HG02970 (cell line): ENCODE measurements around the gene GPC3.
"Not testable (repeated sequence)": the region's sequence is repeated elsewhere in the genome, so short reads cannot be mapped to it uniquely, and the experiment has no call there.

Experiments used
- ATAC-seq: cut with Tn5 transposase; IDR thresholded peaks from one replicate; pipeline ENCODE4 v1.9.1; 2021; ENCODE audit warnings: mild to moderate bottlenecking, moderate library complexity, moderate number of reproducible peaks; ENCODE audit not compliant: unreplicated experiment, low FRiP score

GPC3 gene

GRCh38 chrX:133633950-133634349 is 351.4 kb downstream of the GPC3 start:
- no peak for ATAC-seq

- no peak for ATAC-seq
Observed at GRCh38 chrX:133633162-133633561, 352.2 kb downstream of the GPC3 start.

- ATAC-seq = no peak
Observed at GRCh38 chrX:133630362-133630761, 355.0 kb downstream of the GPC3 start.

GRCh38 chrX:133627673-133628072 is 357.7 kb downstream of the GPC3 start:
- no peak for ATAC-seq

GRCh38 chrX:133621384-133621783 is 364.0 kb downstream of the GPC3 start:
- ATAC-seq = not testable (repeated sequence)

GRCh38 chrX:133611676-133612075 is 373.7 kb downstream of the GPC3 start:
- no peak for ATAC-seq

- ATAC-seq = no peak
Observed at GRCh38 chrX:133610056-133610455, 375.3 kb downstream of the GPC3 start.

GRCh38 chrX:133609166-133609565 is 376.2 kb downstream of the GPC3 start:
- no peak for ATAC-seq

GRCh38 chrX:133608406-133608805 is 377.0 kb downstream of the GPC3 start:
- ATAC-seq = no peak

GRCh38 chrX:133607419-133608348 is 377.7 kb downstream of the GPC3 start:
- ATAC-seq = no peak

GRCh38 chrX:133606990-133607389 is 378.4 kb downstream of the GPC3 start:
- no peak for ATAC-seq

- ATAC-seq = no peak
Observed at GRCh38 chrX:133604801-133605200, 380.6 kb downstream of the GPC3 start.

- ATAC-seq = no peak
Observed at GRCh38 chrX:133602881-133603280, 382.5 kb downstream of the GPC3 start.

GRCh38 chrX:133601116-133601515 is 384.3 kb downstream of the GPC3 start:
- ATAC-seq = no peak

GRCh38 chrX:133600536-133600935 is 384.9 kb downstream of the GPC3 start:
- ATAC-seq = no peak

GRCh38 chrX:133598601-133599335 is 386.6 kb downstream of the GPC3 start:
- ATAC-seq = no peak

- ATAC-seq = no peak
Observed at GRCh38 chrX:133594156-133594555, 391.2 kb downstream of the GPC3 start.

GRCh38 chrX:133593531-133593930 is 391.9 kb downstream of the GPC3 start:
- no peak for ATAC-seq

GRCh38 chrX:133590703-133591505 is 394.5 kb downstream of the GPC3 start:
- ATAC-seq = no peak

GRCh38 chrX:133588827-133589226 is 396.6 kb downstream of the GPC3 start:
- no peak for ATAC-seq

- ATAC-seq = no peak
Observed at GRCh38 chrX:133587818-133588217, 397.6 kb downstream of the GPC3 start.
